Activated CD4-positive, alpha-beta T cell treated with anti-CD3 and anti-CD28 coated beads, Interleukin-2, amount 50 U/mL, for 4 hours (primary cell): ENCODE data around the gene RER1.

Source experiments
- DNase-seq, 2 experiments: peaks; one replicate each; pipeline ENCODE4 v3.0.0-alpha.2; 2020

The RER1 gene

DNA sequence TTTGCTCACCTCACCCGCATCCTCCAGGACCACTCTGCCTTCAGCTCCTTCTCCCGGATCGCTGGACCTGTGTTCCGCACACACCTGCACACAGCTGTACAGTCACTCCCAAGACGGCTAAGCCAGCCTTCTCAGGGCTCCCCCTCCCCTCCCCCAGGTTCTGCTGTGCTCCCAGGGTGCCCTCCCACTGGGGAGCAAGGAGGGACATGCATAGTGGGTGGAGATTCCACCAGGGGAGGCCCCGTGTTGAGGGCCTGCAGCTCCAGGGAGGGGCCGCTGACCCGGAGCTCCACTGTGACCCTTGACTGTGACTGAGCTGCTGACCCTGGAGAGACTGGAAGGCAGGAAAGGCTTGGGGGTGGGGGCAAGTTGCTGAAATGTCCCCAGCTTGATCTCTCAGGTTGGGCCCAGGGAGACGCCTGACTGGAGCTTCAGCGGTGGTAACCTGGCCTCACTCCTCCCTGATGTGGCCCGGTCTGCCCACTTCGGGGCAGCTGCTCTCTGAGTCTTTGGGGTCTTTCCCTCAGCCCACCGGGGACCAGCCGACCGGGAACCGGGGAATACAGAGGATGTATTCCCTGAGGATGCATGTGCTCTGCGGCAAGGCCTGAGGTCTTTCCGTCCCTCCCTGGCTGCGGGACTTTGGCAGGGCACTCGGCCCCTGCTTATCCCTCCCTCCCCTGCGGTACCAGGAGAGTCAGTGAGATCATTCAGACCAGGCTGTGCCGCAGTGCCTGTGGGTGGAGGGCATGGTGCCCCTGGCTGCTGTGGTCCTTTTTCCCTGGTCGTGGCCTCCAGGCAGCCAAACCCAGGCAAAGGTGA, 55.8 kb downstream of the RER1 start:
- DNase-seq, result no peak

DNA sequence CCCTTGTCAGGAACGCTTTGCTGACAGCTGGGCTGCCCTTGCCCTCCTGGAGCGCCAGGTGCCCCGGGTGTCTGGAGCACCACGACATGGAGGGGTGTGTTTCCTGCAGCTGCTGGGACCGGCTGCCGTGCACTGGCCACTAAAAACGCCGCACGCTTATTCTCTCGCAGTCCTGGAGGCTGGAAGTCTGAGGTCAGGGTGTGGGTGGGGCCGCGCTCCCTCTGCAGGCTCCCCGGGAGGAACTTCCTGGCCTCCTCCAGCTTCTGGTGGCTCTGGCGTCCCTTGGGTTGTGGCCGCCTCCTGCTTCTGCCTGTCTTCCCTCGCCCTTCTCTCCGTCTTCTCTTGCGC, 56.4 kb downstream of the RER1 start:
- no peak for DNase-seq

DNA sequence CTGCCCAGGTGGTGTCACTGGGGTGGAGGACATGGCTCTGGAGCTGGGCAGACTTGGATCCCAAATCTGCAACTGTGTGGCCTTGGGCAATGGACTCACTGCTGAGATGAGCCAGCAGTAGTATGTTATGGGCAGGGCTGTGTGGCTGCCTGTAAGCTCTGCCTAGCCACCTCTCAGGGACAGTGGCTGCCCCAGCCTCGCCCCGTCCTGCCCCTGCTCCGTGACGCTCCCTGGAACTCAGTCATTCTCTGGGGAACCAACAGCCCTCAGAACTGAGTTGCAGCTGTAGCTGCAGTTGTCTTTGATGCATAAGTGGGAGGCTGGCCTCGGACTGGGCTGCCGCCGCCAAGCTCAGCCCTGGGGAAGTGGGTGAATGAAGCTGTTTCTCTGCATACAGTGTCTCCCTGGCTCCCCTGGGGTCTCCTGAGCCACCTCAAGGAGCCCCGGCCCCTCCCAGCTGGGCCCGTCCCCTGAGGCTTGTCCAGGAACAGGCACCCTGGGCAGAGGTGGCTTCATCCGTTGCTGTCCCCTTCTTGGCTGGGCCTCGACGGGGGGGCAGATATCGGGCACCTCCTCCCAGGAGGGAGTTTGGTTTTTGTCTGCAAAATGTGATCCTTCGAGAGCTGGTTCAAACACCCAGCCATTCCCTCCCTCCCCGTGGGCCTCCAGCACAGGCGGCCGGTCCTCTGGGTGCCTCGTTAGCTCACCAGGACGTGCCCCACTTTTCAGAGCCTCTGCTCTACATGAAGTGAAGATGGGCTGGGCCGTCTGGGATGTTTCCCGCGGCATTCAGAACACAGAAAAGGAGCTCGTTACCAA, 58.2 kb downstream of the RER1 start:
- DNase-seq, result no peak

DNA sequence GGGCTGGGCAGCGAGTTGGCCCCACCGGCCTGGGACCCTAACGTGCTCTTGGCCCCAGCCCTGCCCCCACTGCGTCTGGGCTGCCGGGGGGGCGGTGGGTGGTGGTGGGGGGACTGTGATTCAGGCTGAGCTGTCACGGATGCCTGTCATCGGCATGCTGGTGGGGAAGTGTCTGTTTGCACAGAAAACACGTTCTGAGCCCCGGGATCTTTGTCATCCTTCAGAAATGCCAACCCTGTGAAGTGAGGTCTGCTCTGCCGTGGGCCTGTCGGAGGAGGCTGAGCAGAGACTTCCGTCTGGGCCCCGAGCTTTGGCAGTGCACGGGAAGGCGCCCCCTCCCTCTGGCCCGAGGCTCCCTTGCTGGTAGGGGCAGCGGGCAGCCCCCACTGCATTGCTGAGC, 60.1 kb downstream of the RER1 start:
- no peak for DNase-seq

DNA sequence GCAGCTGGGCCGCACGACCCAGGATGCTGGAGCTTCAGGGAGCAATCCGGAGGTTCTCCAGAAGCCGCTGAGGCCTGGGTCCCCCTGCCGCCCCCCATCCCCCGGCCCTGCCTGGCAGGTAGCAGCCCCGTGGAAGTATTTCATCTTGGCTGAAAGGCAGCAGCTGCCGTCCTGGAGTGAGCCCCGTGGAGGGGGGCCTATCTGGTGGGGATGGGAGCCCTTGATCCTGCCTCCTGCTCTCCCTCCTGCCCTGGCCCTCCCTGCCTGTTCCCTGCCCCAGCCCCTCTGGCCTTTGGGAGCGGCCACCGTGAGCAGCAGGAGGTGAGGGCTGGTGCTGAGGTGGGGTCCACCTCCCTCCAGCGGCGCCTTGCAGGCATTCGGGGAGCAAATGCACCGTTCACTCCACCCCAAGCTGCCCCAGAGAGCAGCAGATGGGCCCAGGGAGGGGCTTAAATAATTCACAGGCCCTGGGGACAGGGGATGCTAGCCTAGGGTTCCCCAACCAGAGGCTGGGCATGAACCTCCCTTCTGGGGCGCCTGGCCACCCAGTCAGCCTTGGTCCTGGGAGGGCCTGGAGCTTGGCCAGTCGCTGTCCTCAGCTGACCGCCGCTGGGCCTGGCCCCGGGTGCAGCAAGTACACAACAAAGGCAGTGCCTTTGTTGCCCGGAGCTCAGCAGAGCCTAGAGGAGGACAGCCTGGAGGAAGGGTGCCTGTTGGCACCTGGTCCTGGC, 60.7 kb downstream of the RER1 start:
- no peak for DNase-seq

DNA sequence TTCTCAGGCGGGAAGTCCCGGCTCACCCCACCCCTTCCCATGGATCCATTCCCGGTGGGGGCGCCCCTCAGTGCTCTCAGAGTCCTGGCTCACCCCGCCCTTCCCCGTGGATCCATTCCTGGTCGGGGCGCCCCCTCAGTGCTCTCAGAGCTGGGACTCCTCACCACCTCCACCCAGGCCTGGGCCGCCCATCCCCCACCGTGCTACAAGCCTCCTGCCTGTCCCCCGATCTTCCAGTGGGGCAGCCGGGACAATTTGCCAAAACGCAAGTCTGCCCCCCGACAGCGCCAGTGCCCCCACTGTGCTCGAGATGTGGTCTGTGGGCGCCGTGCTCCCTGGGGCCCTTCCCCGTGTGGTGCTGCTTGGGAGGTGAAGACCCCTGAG, 61.3 kb downstream of the RER1 start:
- DNase-seq, result no peak

DNA sequence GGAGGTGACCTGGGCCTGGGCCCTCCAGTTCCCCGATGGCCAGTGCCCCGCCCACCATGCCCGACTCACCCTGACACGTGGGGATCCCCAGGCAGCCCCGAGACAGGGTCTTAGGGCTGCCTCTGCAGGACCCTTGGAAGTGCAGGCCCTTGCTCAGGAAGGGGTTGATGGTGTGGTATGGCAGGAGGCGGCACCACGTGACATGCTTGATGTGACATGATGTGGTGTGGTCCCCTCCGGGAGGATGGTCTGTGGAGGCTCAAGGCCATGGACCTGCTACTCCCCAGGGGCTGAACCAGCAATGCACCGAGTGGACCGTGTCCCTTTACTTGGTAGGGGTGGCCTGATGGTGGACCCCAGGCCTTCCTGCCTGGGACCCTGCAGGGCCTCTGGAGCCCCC, 62.6 kb downstream of the RER1 start:
- no peak for DNase-seq
